NCI-H1105 treated with DMSO at 0.1 percent for 48 hours (cell line): ENCODE measurements around the gene CHST7.
A peak's percentile ranks its signal among the peaks of the same experiment; 100 is the strongest.
"Not testable (repeated sequence)": the region's sequence is repeated elsewhere in the genome, so short reads cannot be mapped to it uniquely, and the experiment has no call there.

ENCODE experiments used
- DNase-seq: peaks from one replicate; lab custom pipeline; 2025; lab: John Stamatoyannopoulos, UW

The CHST7 gene, protein sequence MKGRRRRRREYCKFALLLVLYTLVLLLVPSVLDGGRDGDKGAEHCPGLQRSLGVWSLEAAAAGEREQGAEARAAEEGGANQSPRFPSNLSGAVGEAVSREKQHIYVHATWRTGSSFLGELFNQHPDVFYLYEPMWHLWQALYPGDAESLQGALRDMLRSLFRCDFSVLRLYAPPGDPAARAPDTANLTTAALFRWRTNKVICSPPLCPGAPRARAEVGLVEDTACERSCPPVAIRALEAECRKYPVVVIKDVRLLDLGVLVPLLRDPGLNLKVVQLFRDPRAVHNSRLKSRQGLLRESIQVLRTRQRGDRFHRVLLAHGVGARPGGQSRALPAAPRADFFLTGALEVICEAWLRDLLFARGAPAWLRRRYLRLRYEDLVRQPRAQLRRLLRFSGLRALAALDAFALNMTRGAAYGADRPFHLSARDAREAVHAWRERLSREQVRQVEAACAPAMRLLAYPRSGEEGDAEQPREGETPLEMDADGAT

GRCh38 chrX:46573331-46573891 is at the start of gene CHST7:
Gene CHST7 (plus strand): TSS chrX:46573765. CDS start chrX:46573932, 167 bp downstream.
- DNase-seq = peak; percentile 77

DNA sequence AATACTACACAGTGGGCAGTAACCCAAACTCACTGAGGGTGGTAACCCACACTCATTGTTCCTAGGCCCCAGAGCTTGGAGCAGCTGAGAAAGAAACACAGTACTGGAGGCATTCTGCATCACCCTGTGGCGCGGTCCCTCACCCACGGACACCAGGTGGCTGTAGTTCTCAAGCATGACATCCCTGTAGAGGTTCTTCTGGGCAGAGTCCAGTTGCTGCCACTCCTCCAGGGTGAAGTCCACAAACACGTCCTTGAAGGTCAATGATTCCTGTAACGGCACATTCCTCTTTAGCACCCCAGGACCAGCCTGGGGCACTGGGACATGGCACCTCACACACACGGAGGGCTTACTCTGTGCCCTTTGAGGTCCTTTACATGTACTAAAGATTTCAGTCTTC is 44.9 kb upstream of the CHST7 start:
- DNase-seq = not testable (repeated sequence)

GRCh38 chrX:46529740-46530403 is 43.7 kb upstream of the CHST7 start:
- DNase-seq = not testable (repeated sequence)

DNA sequence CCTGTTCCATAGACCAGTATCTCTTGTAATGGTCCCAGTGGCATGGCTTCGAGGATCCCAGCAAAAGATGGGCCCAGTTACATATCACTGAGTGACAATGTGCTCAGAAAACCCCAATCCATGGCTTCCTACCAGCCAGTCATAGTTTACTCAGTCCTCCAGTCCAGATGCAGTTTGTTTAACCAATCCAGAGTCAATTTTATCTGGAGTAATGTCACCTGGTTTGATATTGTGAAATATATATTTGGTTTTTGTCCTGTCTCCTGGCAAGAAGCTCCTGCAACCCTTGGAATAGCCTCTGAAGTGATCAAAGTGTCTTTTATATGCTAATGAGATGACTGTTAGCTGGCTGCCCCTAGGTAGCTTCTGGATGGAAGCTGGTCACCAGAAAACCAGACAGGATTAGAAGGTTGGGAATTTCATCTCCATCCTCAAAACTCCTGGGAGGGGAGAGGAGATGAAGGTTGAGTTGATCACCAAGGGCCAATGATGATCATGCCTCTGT is 43.1 kb upstream of the CHST7 start:
- DNase-seq = not testable (repeated sequence)

GRCh38 chrX:46531442-46531841 is 42.1 kb upstream of the CHST7 start:
- DNase-seq = no peak

DNA sequence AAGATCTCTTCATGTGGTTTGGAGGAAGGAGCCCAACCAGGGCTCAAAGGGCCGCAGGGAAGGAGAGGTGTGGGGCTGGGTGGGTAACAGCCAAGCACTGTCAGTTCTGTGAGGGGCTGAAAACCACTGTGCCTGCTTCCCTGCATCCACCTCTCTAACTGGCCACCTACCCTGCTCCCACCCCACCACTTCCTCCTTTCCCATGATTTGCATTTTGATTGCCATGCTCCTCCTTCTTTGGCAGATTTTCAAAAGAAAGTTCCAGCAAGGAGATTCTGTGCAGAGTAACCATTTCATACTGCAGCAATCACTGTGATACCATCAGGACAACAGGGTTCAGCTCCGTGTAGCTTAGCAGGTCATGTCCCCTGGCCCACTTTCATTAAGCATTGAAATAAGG is 30.1 kb upstream of the CHST7 start:
- DNase-seq = no peak

- DNase-seq = not testable (repeated sequence)
Measured at GRCh38 chrX:46544527-46544926, 29.0 kb upstream of the CHST7 start.

DNA sequence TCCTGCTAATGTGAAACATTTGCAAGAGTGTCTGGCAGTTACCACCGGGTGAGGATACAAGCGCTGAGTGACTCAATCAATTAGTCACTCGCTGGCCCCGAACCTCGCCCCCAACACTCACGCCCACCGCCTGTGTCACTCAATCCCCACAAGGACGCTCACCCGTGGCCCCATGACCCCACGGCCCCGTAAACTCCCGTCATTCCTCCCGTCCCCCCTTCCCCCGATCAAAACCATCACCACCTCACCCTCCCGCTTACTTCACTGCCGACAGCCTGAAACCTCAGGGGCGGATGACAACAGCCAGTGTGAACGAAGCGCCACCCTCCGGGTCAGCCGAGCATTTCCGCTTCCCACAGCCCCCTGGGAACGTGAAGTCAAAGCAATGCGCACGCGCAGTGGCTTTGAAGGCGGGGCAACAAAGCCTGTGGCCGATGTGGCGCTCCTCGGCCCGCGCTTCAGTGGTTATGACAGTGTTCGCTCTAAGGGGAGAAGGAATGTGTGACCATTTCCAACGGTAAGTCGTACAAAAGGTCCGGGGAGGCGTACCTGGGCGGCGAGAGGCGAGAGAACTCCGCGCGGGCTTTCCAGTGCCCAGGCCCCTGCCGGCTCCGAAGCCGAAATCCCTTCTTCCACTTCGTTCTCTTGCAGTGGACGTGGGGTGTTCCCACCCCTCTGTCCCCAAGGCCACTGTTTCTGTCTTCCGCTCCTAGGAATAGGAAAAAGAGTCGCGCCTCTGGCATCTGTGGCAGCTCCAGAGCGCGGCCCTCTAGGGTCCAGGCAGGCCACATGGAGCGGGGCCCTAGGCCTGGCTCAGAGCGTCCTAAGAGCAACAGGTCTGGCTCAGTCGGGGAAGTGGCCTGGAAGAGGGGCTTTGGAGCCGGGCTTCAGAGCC is 28.2 kb upstream of the CHST7 start, which contains the start of gene ZNF674:
TSS of gene ZNF674 (minus strand) at position 311 of the 895 bp plus-strand sequence. CDS start 3,334 bp downstream, outside the sequence.
- peak; percentile 75 for DNase-seq

DNA sequence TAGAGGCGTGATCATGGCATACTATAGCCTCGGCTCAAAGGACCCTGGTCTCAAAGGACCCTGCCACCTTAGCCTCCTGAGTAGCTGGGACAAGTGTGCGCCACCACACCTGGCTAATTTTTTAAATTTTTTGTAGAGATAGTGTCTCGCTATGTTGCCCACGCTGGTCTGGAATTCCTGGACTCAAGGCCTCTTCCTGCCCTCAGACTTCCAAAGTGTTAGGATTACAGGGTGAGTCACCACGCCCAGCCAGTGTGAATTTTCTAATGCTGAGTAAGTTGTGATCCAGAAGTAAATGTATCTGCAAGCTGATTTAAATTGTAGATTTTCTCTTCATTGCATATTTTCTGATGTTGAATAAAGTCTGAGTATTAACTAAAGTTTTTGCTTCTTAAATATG is 25.7 kb upstream of the CHST7 start:
- DNase-seq = no peak

DNA sequence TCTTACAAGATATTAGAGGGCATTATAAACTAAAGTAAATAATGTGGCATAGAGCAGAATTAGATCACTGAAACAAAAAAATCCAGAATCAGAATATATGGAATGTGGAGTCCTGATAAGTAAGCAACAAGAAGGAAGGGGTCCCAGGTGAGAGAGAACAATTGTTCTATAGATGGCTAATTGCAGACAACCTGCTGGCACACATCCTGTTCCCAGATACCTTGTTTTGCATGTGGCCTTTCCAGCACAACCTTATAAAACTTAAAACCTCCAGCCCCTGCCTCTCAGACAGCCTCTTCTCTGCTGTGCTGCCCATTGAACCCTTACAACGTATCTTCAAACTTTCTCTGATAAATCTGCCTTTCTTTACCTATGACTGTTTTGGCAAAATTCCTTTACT is 23.7 kb upstream of the CHST7 start:
- no peak for DNase-seq

DNA sequence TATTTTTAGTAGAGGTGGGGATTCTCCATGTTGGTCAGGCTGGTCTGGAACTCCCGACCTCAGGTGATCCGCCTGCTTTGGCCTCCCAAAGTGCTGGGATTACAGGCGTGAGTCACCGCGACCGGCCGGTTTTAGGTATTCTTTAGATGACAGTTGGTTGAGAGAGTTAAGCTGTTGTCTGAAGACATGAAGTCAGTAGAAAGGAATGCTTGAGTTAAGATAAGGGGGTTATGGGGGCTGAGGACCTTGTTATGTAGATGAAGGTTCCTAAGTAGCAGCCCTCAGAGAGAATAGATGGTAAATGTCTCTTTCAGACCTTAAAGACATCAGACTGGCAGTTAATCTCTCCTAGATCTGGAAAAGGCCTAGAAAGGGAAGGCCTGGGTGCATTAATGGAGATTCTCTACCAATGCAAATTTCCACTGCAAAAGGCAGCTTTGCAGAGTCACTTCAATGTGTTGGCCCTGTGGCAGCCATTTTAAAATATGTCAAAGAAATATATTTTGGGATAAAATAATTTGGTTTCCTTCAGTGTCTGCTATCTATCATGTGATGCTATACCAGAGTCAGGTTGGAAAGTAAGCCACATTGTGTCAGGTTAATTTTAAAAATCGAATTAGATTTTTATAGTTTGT is 22.0 kb upstream of the CHST7 start:
- no peak for DNase-seq

DNA sequence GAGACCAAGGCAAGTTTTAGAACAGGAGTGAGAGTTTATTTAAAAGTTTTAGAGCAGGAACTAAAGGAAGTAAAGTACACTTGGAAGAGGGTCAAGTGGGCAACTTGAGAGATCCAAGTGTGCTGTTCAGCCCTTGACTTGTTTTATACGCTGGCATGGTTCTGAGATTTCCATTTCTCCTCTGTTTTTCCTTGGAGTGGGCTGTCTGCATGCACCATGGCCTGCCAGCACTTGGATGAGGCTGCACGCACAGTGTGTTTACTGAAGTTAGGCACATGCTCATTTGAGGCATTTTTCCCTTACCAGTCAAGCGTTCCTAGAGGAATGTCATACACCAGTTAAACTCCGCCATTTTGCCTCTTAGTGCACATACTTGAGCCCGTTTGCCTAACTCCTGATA is 19.6 kb upstream of the CHST7 start:
- no peak for DNase-seq

GRCh38 chrX:46554942-46555341 is 18.6 kb upstream of the CHST7 start:
- peak; percentile 34 for DNase-seq

DNA sequence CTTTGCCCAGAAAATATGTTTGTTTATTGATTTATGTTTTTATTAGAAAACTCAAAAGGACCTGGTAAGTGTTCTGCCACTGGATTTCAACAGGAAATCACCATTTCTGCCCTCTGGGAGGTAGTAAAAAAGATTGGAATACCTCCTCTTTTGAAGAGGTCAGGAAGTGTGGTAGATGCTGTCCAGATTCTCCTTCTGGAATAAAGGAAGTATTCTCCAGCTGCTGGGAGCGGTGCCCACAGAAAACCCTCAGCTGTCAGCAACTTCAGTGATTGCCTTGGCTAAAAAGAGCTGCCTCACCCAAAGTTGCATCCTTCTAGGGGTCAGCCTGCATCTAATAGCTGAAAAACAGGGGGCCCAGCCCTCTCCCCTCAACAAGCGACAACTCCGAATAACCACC is 14.5 kb upstream of the CHST7 start:
- no peak for DNase-seq

DNA sequence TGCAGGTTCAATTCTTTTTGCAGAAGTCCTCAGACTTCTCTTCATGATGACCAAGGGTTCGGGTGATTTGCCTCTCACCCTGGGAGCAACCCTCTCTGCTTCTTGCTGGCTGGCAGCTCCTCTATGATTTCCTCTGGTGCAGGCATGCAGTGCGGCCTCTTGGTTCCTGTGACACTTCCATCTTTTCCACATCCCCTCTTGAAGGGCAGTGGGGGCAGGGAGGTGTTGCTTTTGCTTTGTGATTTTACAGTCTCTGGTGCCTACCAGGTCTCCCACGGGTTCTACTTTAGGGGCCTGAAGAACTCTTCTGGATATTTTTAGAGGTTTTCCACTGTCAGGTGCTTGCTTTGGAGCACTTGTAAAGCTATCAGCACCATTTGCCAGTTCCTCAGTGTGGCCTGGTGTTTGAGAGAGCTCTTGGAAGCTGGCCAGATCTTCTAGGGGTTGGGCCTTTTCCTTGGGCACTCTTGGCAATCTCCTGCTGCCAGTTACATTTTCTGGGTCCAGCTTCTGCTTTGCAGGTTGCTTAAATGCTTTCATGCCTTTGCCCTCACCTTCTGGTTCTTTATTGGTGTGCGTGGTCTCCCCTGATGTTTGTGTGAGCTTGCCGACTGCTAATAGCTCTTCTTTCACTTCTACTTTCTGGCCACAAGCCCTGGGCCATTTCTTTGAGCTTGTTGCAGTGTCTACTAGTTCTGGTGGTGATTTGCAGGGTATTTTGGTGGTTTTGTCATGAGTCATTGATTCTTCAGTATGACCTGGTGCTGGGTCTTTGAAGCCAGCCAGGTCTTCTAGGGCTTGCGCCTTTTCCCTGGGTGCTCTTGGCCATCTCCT is 11.5 kb upstream of the CHST7 start:
- peak; percentile 15 for DNase-seq

GRCh38 chrX:46567388-46567787 is 6.2 kb upstream of the CHST7 start:
- no peak for DNase-seq

GRCh38 chrX:46569621-46570020 is 3.9 kb upstream of the CHST7 start:
- peak; percentile 5 for DNase-seq

GRCh38 chrX:46571423-46572339 is 1.9 kb upstream of the CHST7 start:
- no peak for DNase-seq

- no peak for DNase-seq
Measured at GRCh38 chrX:46572340-46572936, 1.1 kb upstream of the CHST7 start.
